GM12801 (cell line): ENCODE measurements around the gene PHACTR1.

Source experiments
- CTCF ChIP-seq: IDR thresholded peaks from one replicate; pipeline ENCODE4 v1.5.1; 2011; ENCODE audit warnings: control low read depth; ENCODE audit not compliant: insufficient read length; ENCODE audit errors: extremely low read depth

PHACTR1 gene

GRCh38 chr6:13234130-13234529 lies 517.6 kb downstream of the PHACTR1 start:
- TF ChIP-seq CTCF = no peak

- TF ChIP-seq CTCF = no peak
Observed at GRCh38 chr6:13235339-13235738, 518.8 kb downstream of the PHACTR1 start.

GRCh38 chr6:13237318-13237717 lies 520.8 kb downstream of the PHACTR1 start:
- no peak for TF ChIP-seq CTCF

GRCh38 chr6:13238017-13238416 lies 521.5 kb downstream of the PHACTR1 start:
- no peak for TF ChIP-seq CTCF

GRCh38 chr6:13238640-13239216 lies 522.2 kb downstream of the PHACTR1 start:
- TF ChIP-seq CTCF = no peak

GRCh38 chr6:13239530-13240455 lies 523.2 kb downstream of the PHACTR1 start:
- TF ChIP-seq CTCF = no peak

GRCh38 chr6:13241364-13241763 lies 524.8 kb downstream of the PHACTR1 start:
- no peak for TF ChIP-seq CTCF
